HG03354 (cell line): ENCODE measurements around the gene ARFGAP3.
"Not testable (repeated sequence)": the region's sequence is repeated elsewhere in the genome, so short reads cannot be mapped to it uniquely, and the experiment has no call there.

Experiments used
- ATAC-seq: cut with Tn5 transposase; IDR thresholded peaks from one replicate; pipeline ENCODE4 v1.9.1; 2021; ENCODE audit warnings: mild to moderate bottlenecking; ENCODE audit not compliant: unreplicated experiment, poor library complexity, severe bottlenecking

The ARFGAP3 gene

GRCh38 chr22:42750421-42750820 is 106.7 kb downstream of the ARFGAP3 start:
- not testable (repeated sequence) for ATAC-seq

GRCh38 chr22:42747701-42748513 is 109.2 kb downstream of the ARFGAP3 start:
- no peak for ATAC-seq
